ENCODE measurements around the gene TSR2. TPM values are rescaled to one million over a fixed set of nuclear protein-coding genes. Genes with fewer than 3 reads are reported as not detected.

Gene TSR2
- total RNA-seq = 42.4 TPM

- peak; percentile 80 for DNase-seq (ENCODE audit: low spot score)
Observed at GRCh38 chrX:54439960-54440871, at the start of gene TSR2. TSS of gene TSR2 (plus strand) at chrX:54440404. CDS start at chrX:54440422, 18 bp downstream.

GRCh38 chrX:54397113-54397512 lies 43.1 kb upstream of the TSR2 start:
- no peak for DNase-seq (ENCODE audit: low spot score)

- no peak for DNase-seq (ENCODE audit: low spot score)
Observed at GRCh38 chrX:54407266-54407665, 32.9 kb upstream of the TSR2 start.

- DNase-seq (ENCODE audit: low spot score) = no peak
Observed at GRCh38 chrX:54411732-54412131, 28.5 kb upstream of the TSR2 start.

GRCh38 chrX:54413753-54414152 lies 26.5 kb upstream of the TSR2 start:
- no peak for DNase-seq (ENCODE audit: low spot score)

GRCh38 chrX:54415534-54416350 lies 24.5 kb upstream of the TSR2 start:
- DNase-seq (ENCODE audit: low spot score) = no peak

GRCh38 chrX:54416965-54417364 lies 23.2 kb upstream of the TSR2 start:
- no peak for DNase-seq (ENCODE audit: low spot score)

- no peak for DNase-seq (ENCODE audit: low spot score)
Observed at GRCh38 chrX:54419559-54420302, 20.5 kb upstream of the TSR2 start.

GRCh38 chrX:54422168-54422567 lies 18.0 kb upstream of the TSR2 start:
- DNase-seq (ENCODE audit: low spot score) = no peak

GRCh38 chrX:54423161-54423888 lies 16.9 kb upstream of the TSR2 start:
- no peak for DNase-seq (ENCODE audit: low spot score)

GRCh38 chrX:54427837-54428424 lies 12.3 kb upstream of the TSR2 start:
- DNase-seq (ENCODE audit: low spot score) = no peak

- DNase-seq (ENCODE audit: low spot score) = no peak
Observed at GRCh38 chrX:54430519-54430918, 9.7 kb upstream of the TSR2 start.

GRCh38 chrX:54435121-54435520 lies 5.1 kb upstream of the TSR2 start:
- DNase-seq (ENCODE audit: low spot score) = no peak

GRCh38 chrX:54442790-54443189 lies 2.6 kb downstream of the TSR2 start:
- DNase-seq (ENCODE audit: low spot score) = no peak

GRCh38 chrX:54444752-54445151 lies 4.5 kb downstream of the TSR2 start:
- DNase-seq (ENCODE audit: low spot score) = no peak

GRCh38 chrX:54446084-54446483 lies 5.9 kb downstream of the TSR2 start:
- no peak for DNase-seq (ENCODE audit: low spot score)

GRCh38 chrX:54447461-54447860 lies 7.3 kb downstream of the TSR2 start:
- no peak for DNase-seq (ENCODE audit: low spot score)

GRCh38 chrX:54449929-54450328 lies 9.7 kb downstream of the TSR2 start:
- DNase-seq (ENCODE audit: low spot score) = no peak

GRCh38 chrX:54452920-54453319 lies 12.7 kb downstream of the TSR2 start:
- no peak for DNase-seq (ENCODE audit: low spot score)

GRCh38 chrX:54470054-54470760 lies 30.0 kb downstream of the TSR2 start:
- no peak for DNase-seq (ENCODE audit: low spot score)

Data from ureter (tissue), 1 donor.